Astrocyte (in vitro differentiated cells and primary cell): ENCODE results near the gene HELQ. TPM values are rescaled to one million over a fixed set of nuclear protein-coding genes. Genes with fewer than 3 reads are reported as not detected.

Experiments
- DNase-seq: peaks from one replicate; pipeline ENCODE4 v3.0.0-alpha.2; 2010; ENCODE audit warnings: low read depth
- FAIRE-seq: peaks from 2 replicates; lab custom pipeline; 2011; peaks lifted over from hg19 to GRCh38; lab: Jason Lieb, UNC
- H2AFZ ChIP-seq: 2 replicates; pipeline ENCODE4 v1.6.0; 2012; ENCODE audit warnings: low read depth, low read length, inconsistent platforms
- H3K27ac ChIP-seq: 2 replicates; pipeline ENCODE4 v1.5.1; 2011; ENCODE audit warnings: low read depth, low read length, inconsistent platforms
- H3K27me3 ChIP-seq: 2 replicates; pipeline ENCODE4 v1.6.0; 2011; ENCODE audit warnings: low read length, inconsistent platforms; ENCODE audit not compliant: insufficient read depth
- H3K36me3 ChIP-seq: 2 replicates; pipeline ENCODE4 v1.5.1; 2011; ENCODE audit warnings: low read length, inconsistent platforms; ENCODE audit not compliant: insufficient read depth
- H3K4me1 ChIP-seq: 2 replicates; pipeline ENCODE4 v1.5.1; 2011; ENCODE audit warnings: low read length, inconsistent platforms; ENCODE audit not compliant: insufficient read depth
- H3K4me2 ChIP-seq: 2 replicates; pipeline ENCODE4 v1.6.0; 2012; ENCODE audit warnings: low read length, inconsistent platforms
- H3K4me3 ChIP-seq: 2 replicates; pipeline ENCODE4 v1.5.1; 2011; ENCODE audit warnings: low read depth, mild to moderate bottlenecking, low read length, inconsistent platforms; ENCODE audit not compliant: insufficient read depth
- H3K79me2 ChIP-seq: 2 replicates; pipeline ENCODE4 v1.6.0; 2012; ENCODE audit warnings: mild to moderate bottlenecking, low read length, inconsistent platforms; ENCODE audit not compliant: insufficient read depth
- H3K9ac ChIP-seq: 2 replicates; pipeline ENCODE4 v1.6.0; 2012; ENCODE audit warnings: mild to moderate bottlenecking, low read length, inconsistent platforms
- H3K9me3 ChIP-seq: 2 replicates; pipeline ENCODE4 v1.5.1; 2012; ENCODE audit warnings: low read depth, mild to moderate bottlenecking, low read length, inconsistent platforms; ENCODE audit not compliant: insufficient read depth
- H4K20me1 ChIP-seq: 2 replicates; pipeline ENCODE4 v1.6.0; 2012; ENCODE audit warnings: low read length, inconsistent platforms; ENCODE audit not compliant: insufficient read depth
- H3K27ac Mint-ChIP-seq: one replicate; pipeline ENCODE4 v1.8.0; 2021; ENCODE audit warnings: mild to moderate bottlenecking, mixed read lengths; ENCODE audit not compliant: unreplicated experiment
- H3K27me3 Mint-ChIP-seq: one replicate; pipeline ENCODE4 v1.8.0; 2021; ENCODE audit warnings: low read depth, mixed read lengths; ENCODE audit not compliant: unreplicated experiment
- H3K36me3 Mint-ChIP-seq: one replicate; pipeline ENCODE4 v1.8.0; 2021; ENCODE audit warnings: low read depth, mixed read lengths; ENCODE audit not compliant: unreplicated experiment
- H3K4me1 Mint-ChIP-seq: one replicate; pipeline ENCODE4 v1.8.0; 2021; ENCODE audit warnings: low read depth, mixed read lengths; ENCODE audit not compliant: unreplicated experiment
- H3K4me3 Mint-ChIP-seq: one replicate; pipeline ENCODE4 v1.8.0; 2021; ENCODE audit warnings: mild to moderate bottlenecking, moderate library complexity, mixed read lengths; ENCODE audit not compliant: unreplicated experiment
- H3K9me3 Mint-ChIP-seq: one replicate; pipeline ENCODE4 v1.8.0; 2021; ENCODE audit warnings: mild to moderate bottlenecking, mixed read lengths; ENCODE audit not compliant: unreplicated experiment
- EZH2 ChIP-seq: IDR thresholded peaks from 2 replicates; pipeline ENCODE4 v1.6.1; 2012; ENCODE audit warnings: mild to moderate bottlenecking, low read length, inconsistent platforms; ENCODE audit not compliant: insufficient read depth
- total RNA-seq: library from RNA; stranded (reverse); gene quantifications from 2 replicates; pipeline ENCODE4 v1.2.1, GENCODE V29; 2021
- TF ChIP-seq, protein P1 (sequence below): IDR thresholded peaks from 2 replicates; pipeline ENCODE4 v1.5.1; 2011; ENCODE audit warnings: low read depth, mild to moderate bottlenecking, inconsistent platforms, low read length, moderate library complexity; ENCODE audit not compliant: insufficient read depth

Gene HELQ
- total RNA-seq, 1 donor from 2014 or later = 9.4 TPM

GRCh38 chr4:83418211-83418610, 37.4 kb downstream of the HELQ start:
- Mint-ChIP-seq H3K27me3 (no peaks in the 10 kb centered on the region), H3K4me3 (no peak overlapping the region), H3K4me1 (no peaks in the 10 kb centered on the region), H3K9me3 (no peaks in the 10 kb centered on the region), H3K36me3 (peaks cover 10% of the 10 kb centered on the region), H3K27ac (no peak overlapping the region)
- H3K27me3 ChIP-seq = no peaks in the 10 kb centered on the region
- H2AFZ ChIP-seq = no peak overlapping the region
- H3K9me3 ChIP-seq = no peaks in the 10 kb centered on the region
- H3K36me3 ChIP-seq = peaks cover 9% of the 10 kb centered on the region
- H3K4me3 ChIP-seq = no peak overlapping the region
- no peaks in the 10 kb centered on the region for H3K4me1 ChIP-seq
- no peak for DNase-seq
- TF ChIP-seq EZH2 = no peak
- TF ChIP-seq, protein P1, sequence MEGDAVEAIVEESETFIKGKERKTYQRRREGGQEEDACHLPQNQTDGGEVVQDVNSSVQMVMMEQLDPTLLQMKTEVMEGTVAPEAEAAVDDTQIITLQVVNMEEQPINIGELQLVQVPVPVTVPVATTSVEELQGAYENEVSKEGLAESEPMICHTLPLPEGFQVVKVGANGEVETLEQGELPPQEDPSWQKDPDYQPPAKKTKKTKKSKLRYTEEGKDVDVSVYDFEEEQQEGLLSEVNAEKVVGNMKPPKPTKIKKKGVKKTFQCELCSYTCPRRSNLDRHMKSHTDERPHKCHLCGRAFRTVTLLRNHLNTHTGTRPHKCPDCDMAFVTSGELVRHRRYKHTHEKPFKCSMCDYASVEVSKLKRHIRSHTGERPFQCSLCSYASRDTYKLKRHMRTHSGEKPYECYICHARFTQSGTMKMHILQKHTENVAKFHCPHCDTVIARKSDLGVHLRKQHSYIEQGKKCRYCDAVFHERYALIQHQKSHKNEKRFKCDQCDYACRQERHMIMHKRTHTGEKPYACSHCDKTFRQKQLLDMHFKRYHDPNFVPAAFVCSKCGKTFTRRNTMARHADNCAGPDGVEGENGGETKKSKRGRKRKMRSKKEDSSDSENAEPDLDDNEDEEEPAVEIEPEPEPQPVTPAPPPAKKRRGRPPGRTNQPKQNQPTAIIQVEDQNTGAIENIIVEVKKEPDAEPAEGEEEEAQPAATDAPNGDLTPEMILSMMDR = no peak
- H3K4me2 ChIP-seq = no peak overlapping the region
- H4K20me1 ChIP-seq = no peaks in the 10 kb centered on the region
- no peak for FAIRE-seq
- H3K79me2 ChIP-seq = no peaks in the 10 kb centered on the region
- no peak overlapping the region for H3K27ac ChIP-seq
- no peak overlapping the region for H3K9ac ChIP-seq

DNA sequence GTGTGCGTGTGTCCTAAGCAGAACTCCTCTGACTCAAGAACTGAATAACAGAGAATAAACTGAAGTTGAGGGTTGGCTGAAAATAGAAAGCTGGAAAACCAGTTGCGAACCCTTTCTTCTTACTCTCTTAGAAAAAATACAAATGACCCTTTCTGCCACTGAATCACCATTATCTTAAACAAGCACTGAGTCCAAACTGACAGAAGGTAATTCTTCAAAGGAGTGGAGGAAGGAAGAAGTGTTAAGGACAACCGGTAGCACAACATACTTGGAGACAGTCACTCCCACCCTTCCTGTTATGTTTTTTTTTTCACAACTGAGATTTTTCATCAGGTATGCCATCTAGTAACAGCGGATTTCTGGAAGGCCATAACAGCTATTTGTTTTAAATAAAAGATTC, 38.1 kb downstream of the HELQ start:
- H3K79me2 ChIP-seq = no peaks in the 10 kb centered on the region
- H2AFZ ChIP-seq = no peak overlapping the region
- H4K20me1 ChIP-seq = no peaks in the 10 kb centered on the region
- Mint-ChIP-seq H3K4me1 (no peaks in the 10 kb centered on the region), H3K4me3 (no peak overlapping the region), H3K27me3 (no peaks in the 10 kb centered on the region), H3K36me3 (peaks cover 13% of the 10 kb centered on the region), H3K27ac (no peak overlapping the region), H3K9me3 (no peaks in the 10 kb centered on the region)
- no peak overlapping the region for H3K4me3 ChIP-seq
- H3K36me3 ChIP-seq = peaks cover 9% of the 10 kb centered on the region
- H3K9me3 ChIP-seq = no peaks in the 10 kb centered on the region
- H3K4me2 ChIP-seq = no peak overlapping the region
- no peak overlapping the region for H3K27ac ChIP-seq
- H3K27me3 ChIP-seq = no peaks in the 10 kb centered on the region
- FAIRE-seq (no peak), DNase-seq (no peak)
- no peaks in the 10 kb centered on the region for H3K4me1 ChIP-seq
- TF ChIP-seq, protein P1 = no peak
- no peak for TF ChIP-seq EZH2
- no peak overlapping the region for H3K9ac ChIP-seq

DNA sequence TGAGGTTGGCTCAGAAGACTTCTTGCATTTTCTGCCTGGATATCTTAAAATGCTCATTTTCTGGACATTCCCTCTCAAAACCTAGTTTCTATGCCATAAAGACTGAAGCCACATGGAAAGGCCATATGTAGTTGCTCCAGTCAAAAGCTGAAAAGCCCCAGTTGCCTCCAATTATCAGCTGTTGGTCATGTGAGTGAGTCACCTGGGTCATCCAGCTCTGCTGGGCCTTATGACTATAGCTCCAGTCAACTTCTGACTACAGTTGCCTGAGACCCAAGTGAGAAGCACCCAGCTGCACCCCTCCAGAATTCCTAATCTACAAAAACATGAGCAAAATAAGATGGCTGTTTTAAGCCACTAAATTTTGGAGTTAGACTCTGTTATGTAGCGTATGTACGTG, 41.9 kb downstream of the HELQ start:
- no peaks in the 10 kb centered on the region for H3K27me3 Mint-ChIP-seq
- H2AFZ ChIP-seq = no peak overlapping the region
- no peaks in the 10 kb centered on the region for H3K4me1 Mint-ChIP-seq
- H3K36me3 ChIP-seq = peaks cover 4% of the 10 kb centered on the region
- H3K4me3 ChIP-seq = no peak overlapping the region
- H3K27ac ChIP-seq = no peak overlapping the region
- DNase-seq (no peak), FAIRE-seq (no peak)
- H3K4me3 Mint-ChIP-seq = no peak overlapping the region
- no peaks in the 10 kb centered on the region for H4K20me1 ChIP-seq
- no peak overlapping the region for H3K4me2 ChIP-seq
- no peaks in the 10 kb centered on the region for H3K79me2 ChIP-seq
- H3K4me1 ChIP-seq = no peaks in the 10 kb centered on the region
- peaks cover 16% of the 10 kb centered on the region for H3K36me3 Mint-ChIP-seq
- H3K9me3 Mint-ChIP-seq = no peaks in the 10 kb centered on the region
- no peaks in the 10 kb centered on the region for H3K9me3 ChIP-seq
- no peaks in the 10 kb centered on the region for H3K27me3 ChIP-seq
- H3K9ac ChIP-seq = no peak overlapping the region
- no peak overlapping the region for H3K27ac Mint-ChIP-seq
- TF ChIP-seq, protein P1 = no peak
- TF ChIP-seq EZH2 = no peak
